Hematopoietic multipotent progenitor cell treated with erythropoietin and hydrocortisone succinate and interleukin-3 and kit ligand, for 4 days (in vitro differentiated cells): ENCODE results near the gene OPTN.
"Not testable (repeated sequence)": the region's sequence is repeated elsewhere in the genome, so short reads cannot be mapped to it uniquely, and the experiment has no call there.

Experiments used
- DNase-seq: peaks from one replicate; pipeline ENCODE4 v3.0.0-alpha.2; 2015

Gene OPTN

GRCh38 chr10:13136651-13137050 is 36.7 kb downstream of the OPTN start:
- DNase-seq, result no peak

GRCh38 chr10:13139150-13139549 is 39.2 kb downstream of the OPTN start:
- no peak for DNase-seq

GRCh38 chr10:13139676-13140075 is 39.7 kb downstream of the OPTN start:
- no peak for DNase-seq

- DNase-seq, result peak; percentile 36
Measured at GRCh38 chr10:13140627-13141190, 40.7 kb downstream of the OPTN start.

GRCh38 chr10:13143766-13144165 is 43.8 kb downstream of the OPTN start:
- DNase-seq, result peak; percentile 52

GRCh38 chr10:13144814-13145213 is 44.9 kb downstream of the OPTN start:
- no peak for DNase-seq

- DNase-seq, result peak; percentile 87
Measured at GRCh38 chr10:13146379-13146778, 46.4 kb downstream of the OPTN start.

- no peak for DNase-seq
Measured at GRCh38 chr10:13147161-13147560, 47.2 kb downstream of the OPTN start.

- DNase-seq, result no peak
Measured at GRCh38 chr10:13152296-13152695, 52.3 kb downstream of the OPTN start.

- DNase-seq, result not testable (repeated sequence)
Measured at GRCh38 chr10:13155860-13156259, 55.9 kb downstream of the OPTN start.

- DNase-seq, result peak; percentile 15
Measured at GRCh38 chr10:13158401-13158800, 58.4 kb downstream of the OPTN start.

- DNase-seq, result peak; percentile 100
Measured at GRCh38 chr10:13160934-13161856, 61.2 kb downstream of the OPTN start, which contains the start of gene MCM10. Gene MCM10 (plus strand): TSS chr10:13161558. CDS start chr10:13164203, 2,645 bp downstream.

GRCh38 chr10:13161857-13162271 is 61.9 kb downstream of the OPTN start:
- peak; percentile 46 for DNase-seq

- DNase-seq, result no peak
Measured at GRCh38 chr10:13163859-13164258, 63.9 kb downstream of the OPTN start.

GRCh38 chr10:13165177-13165576 is 65.2 kb downstream of the OPTN start:
- peak; percentile 55 for DNase-seq

GRCh38 chr10:13167568-13167967 is 67.6 kb downstream of the OPTN start:
- no peak for DNase-seq

GRCh38 chr10:13168781-13169180 is 68.8 kb downstream of the OPTN start:
- DNase-seq, result no peak

- no peak for DNase-seq
Measured at GRCh38 chr10:13173616-13174015, 73.7 kb downstream of the OPTN start.

GRCh38 chr10:13180788-13181187 is 80.8 kb downstream of the OPTN start:
- DNase-seq, result no peak

GRCh38 chr10:13182424-13182823 is 82.5 kb downstream of the OPTN start:
- DNase-seq, result no peak

- no peak for DNase-seq
Measured at GRCh38 chr10:13183625-13184024, 83.7 kb downstream of the OPTN start.

GRCh38 chr10:13184276-13184675 is 84.3 kb downstream of the OPTN start:
- DNase-seq, result no peak

GRCh38 chr10:13184730-13185514 is 85.0 kb downstream of the OPTN start:
- no peak for DNase-seq
